ENCODE data around the gene PLEKHD1. TPM values are rescaled to one million over a fixed set of nuclear protein-coding genes. Genes with fewer than 3 reads are reported as not detected.

Gene PLEKHD1
- total RNA-seq, 6 donors from 2014 or later: under 0.01 to 1.7 (median 0.70) TPM

GRCh38 chr14:69522026-69522425, 37.5 kb downstream of the PLEKHD1 start:
- H3K36me3 ChIP-seq: no peaks in the 10 kb centered on the region
- H3K4me3 ChIP-seq: no peak overlapping the region
- no peak overlapping the region for H3K27ac ChIP-seq
- H3K27me3 ChIP-seq: no peaks in the 10 kb centered on the region
- no peaks in the 10 kb centered on the region for H3K9me3 ChIP-seq
- H3K4me1 ChIP-seq: peaks cover 0 to 14% (median 5%) of the 10 kb centered on the region in 4 donors
- ATAC-seq (ENCODE audit: low FRiP score in 2 of 2): no peak
- WGBS, 2 donors: 80 to 96% methylated on average over 1 to 6 of the region's 6 CpGs
- TF ChIP-seq POLR2AphosphoS5 (IDR thresholded peaks at IDR 0.05): no peak
- DNase-seq: peak in 1 of 2 donors; percentile 10

GRCh38 chr14:69525896-69526295, 41.4 kb downstream of the PLEKHD1 start:
- DNase-seq (no peak), ATAC-seq (ENCODE audit: low FRiP score in 2 of 2) (no peak)
- WGBS, 2 donors: 82 to 88% methylated on average over 6 of the region's 6 CpGs
- TF ChIP-seq EP300 (IDR thresholded peaks at IDR 0.05): no peak
- no peak for TF ChIP-seq POLR2A (IDR thresholded peaks at IDR 0.05)
- no peak for TF ChIP-seq CTCF (IDR thresholded peaks at IDR 0.05)
- TF ChIP-seq POLR2AphosphoS5 (IDR thresholded peaks at IDR 0.05): no peak
- H3K9me3 ChIP-seq: no peaks in the 10 kb centered on the region
- H3K4me3 ChIP-seq: no peak overlapping the region
- no peaks in the 10 kb centered on the region for H3K36me3 ChIP-seq
- no peaks in the 10 kb centered on the region for H3K27me3 ChIP-seq
- no peak overlapping the region for H3K27ac ChIP-seq
- no peaks in the 10 kb centered on the region for H3K4me1 ChIP-seq

GRCh38 chr14:69527635-69528034, 43.1 kb downstream of the PLEKHD1 start:
- Histone ChIP-seq H3K9me3 (no peaks in the 10 kb centered on the region), H3K27me3 (no peaks in the 10 kb centered on the region), H3K4me1 (peaks cover 0 to 4% (median 0%) of the 10 kb centered on the region in 4 donors), H3K36me3 (no peaks in the 10 kb centered on the region), H3K27ac (no peak overlapping the region), H3K4me3 (no peak overlapping the region)
- no peak for ATAC-seq (ENCODE audit: low FRiP score in 2 of 2)
- WGBS, 2 donors: 91 to 100% methylated on average over 7 to 12 of the region's 14 CpGs
- peak in 1 of 2 donors; percentile 57 for DNase-seq
- no peak for TF ChIP-seq POLR2A (IDR thresholded peaks at IDR 0.05)
- no peak for TF ChIP-seq CTCF (IDR thresholded peaks at IDR 0.05)
- TF ChIP-seq EP300 (IDR thresholded peaks at IDR 0.05): no peak
- TF ChIP-seq POLR2AphosphoS5 (IDR thresholded peaks at IDR 0.05): no peak

- TF ChIP-seq EP300 (IDR thresholded peaks at IDR 0.05) (no peak), CTCF (IDR thresholded peaks at IDR 0.05) (no peak), POLR2A (IDR thresholded peaks at IDR 0.05) (no peak)
- Histone ChIP-seq H3K9me3 (no peaks in the 10 kb centered on the region), H3K27ac (no peak overlapping the region), H3K27me3 (no peaks in the 10 kb centered on the region), H3K4me1 (peaks cover 0 to 4% (median 0%) of the 10 kb centered on the region in 4 donors), H3K4me3 (no peak overlapping the region), H3K36me3 (no peaks in the 10 kb centered on the region)
- no peak for ATAC-seq (ENCODE audit: low FRiP score in 2 of 2)
- DNase-seq: peak in 1 of 2 donors; percentile 33
- 75 to 86% methylated on average over 3 to 9 of the region's 9 CpGs for WGBS, 2 donors
Observed at GRCh38 chr14:69528143-69528542, 43.6 kb downstream of the PLEKHD1 start.

GRCh38 chr14:69528930-69529329, 44.4 kb downstream of the PLEKHD1 start:
- TF ChIP-seq POLR2AphosphoS5 (IDR thresholded peaks at IDR 0.05) (no peak), CTCF (IDR thresholded peaks at IDR 0.05) (no peak), POLR2A (IDR thresholded peaks at IDR 0.05) (no peak), EP300 (IDR thresholded peaks at IDR 0.05) (no peak)
- Histone ChIP-seq H3K27me3 (no peaks in the 10 kb centered on the region), H3K4me1 (peaks cover 0 to 4% (median 0%) of the 10 kb centered on the region in 4 donors), H3K9me3 (no peaks in the 10 kb centered on the region), H3K4me3 (no peak overlapping the region), H3K27ac (no peak overlapping the region), H3K36me3 (no peaks in the 10 kb centered on the region)
- ATAC-seq (ENCODE audit: low FRiP score in 2 of 2) (no peak), DNase-seq (peak in 1 of 2 donors; percentile 47)
- WGBS, 2 donors: 92 to 97% methylated on average over 5 of the region's 5 CpGs

Data from upper lobe of left lung (tissue), 6 donors.